ENCODE measurements around the gene RNU4-1. TPM values are rescaled to one million over a fixed set of nuclear protein-coding genes. Genes with fewer than 3 reads are reported as not detected.

The RNU4-1 gene
- total and polyA plus RNA-seq, 10 of the 15 experiments (the other 5 are each of a cell fraction or from before 2014, with no cell fraction given), result under 0.01 to 15,332 (median 7.1) TPM; not detected in 3

DNA sequence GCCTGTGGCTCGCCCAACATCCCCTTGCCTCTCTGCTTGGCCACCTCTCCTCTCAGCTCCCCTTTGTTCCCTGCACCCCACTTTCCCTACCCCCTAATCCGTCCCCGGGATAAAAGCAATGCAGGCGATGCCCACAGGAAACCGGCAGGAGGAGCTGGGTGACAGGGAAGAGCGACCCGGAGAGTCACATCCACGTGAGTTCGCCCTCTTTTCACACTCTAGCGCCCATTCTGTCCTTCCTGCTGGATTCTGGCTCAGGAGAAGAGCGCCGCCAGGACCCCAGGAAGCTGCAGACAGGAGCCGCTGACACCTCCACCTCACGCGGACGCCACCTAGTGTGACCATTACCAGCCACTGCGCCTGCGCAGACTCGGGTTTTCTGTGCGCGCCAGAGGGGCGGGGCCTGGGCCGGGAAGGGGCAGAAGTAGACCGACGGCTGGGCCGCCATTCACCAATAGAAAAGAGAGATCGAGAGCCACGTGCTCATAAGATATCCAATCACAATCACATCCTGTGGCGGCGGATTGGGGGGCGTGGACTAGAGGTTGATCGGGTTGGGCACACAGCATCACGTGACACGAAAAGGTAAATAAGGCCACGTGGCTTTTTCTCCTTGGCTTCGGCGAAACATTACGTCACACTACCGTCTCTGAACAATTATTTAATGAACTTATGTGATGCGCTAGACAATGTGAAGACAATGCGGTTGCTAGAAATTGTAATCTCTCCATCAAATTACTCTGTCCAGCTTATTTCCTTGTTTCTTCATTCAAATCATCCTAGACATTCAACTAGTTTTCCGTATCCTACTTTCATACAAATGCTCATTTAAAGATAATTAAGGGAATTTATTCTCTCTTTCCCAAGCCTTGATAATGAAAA lies 24.4 kb upstream of the RNU4-1 start (continued):
- TF ChIP-seq, protein P1, sequence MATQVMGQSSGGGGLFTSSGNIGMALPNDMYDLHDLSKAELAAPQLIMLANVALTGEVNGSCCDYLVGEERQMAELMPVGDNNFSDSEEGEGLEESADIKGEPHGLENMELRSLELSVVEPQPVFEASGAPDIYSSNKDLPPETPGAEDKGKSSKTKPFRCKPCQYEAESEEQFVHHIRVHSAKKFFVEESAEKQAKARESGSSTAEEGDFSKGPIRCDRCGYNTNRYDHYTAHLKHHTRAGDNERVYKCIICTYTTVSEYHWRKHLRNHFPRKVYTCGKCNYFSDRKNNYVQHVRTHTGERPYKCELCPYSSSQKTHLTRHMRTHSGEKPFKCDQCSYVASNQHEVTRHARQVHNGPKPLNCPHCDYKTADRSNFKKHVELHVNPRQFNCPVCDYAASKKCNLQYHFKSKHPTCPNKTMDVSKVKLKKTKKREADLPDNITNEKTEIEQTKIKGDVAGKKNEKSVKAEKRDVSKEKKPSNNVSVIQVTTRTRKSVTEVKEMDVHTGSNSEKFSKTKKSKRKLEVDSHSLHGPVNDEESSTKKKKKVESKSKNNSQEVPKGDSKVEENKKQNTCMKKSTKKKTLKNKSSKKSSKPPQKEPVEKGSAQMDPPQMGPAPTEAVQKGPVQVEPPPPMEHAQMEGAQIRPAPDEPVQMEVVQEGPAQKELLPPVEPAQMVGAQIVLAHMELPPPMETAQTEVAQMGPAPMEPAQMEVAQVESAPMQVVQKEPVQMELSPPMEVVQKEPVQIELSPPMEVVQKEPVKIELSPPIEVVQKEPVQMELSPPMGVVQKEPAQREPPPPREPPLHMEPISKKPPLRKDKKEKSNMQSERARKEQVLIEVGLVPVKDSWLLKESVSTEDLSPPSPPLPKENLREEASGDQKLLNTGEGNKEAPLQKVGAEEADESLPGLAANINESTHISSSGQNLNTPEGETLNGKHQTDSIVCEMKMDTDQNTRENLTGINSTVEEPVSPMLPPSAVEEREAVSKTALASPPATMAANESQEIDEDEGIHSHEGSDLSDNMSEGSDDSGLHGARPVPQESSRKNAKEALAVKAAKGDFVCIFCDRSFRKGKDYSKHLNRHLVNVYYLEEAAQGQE (IDR thresholded peaks at IDR 0.05; ENCODE audit: low read depth, low read length), result no peak
- no peak for TF ChIP-seq SPI1 (IDR thresholded peaks at IDR 0.05; ENCODE audit: borderline replicate concordance, insufficient read depth, low read depth, low read length)
- TF ChIP-seq, protein P2, sequence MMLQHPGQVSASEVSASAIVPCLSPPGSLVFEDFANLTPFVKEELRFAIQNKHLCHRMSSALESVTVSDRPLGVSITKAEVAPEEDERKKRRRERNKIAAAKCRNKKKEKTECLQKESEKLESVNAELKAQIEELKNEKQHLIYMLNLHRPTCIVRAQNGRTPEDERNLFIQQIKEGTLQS (IDR thresholded peaks at IDR 0.05; ENCODE audit: borderline replicate concordance, extremely low read depth, low read depth, low read length), result peak; percentile 87; the same call in 1 of the 2 replicates
- TF ChIP-seq NFXL1 (IDR thresholded peaks at IDR 0.05; ENCODE audit: borderline replicate concordance), result no peak
- peak; percentile 82 for TF ChIP-seq MXI1 (IDR thresholded peaks at IDR 0.05; ENCODE audit: low read depth, low read length)
- TF ChIP-seq POLR2AphosphoS5 (IDR thresholded peaks at IDR 0.05; ENCODE audit: low read length), result peak; percentile 89
- TF ChIP-seq SMAD1 (IDR thresholded peaks at IDR 0.05; ENCODE audit: low read depth, partially characterized antibody), result no peak
- TF ChIP-seq, protein P3, sequence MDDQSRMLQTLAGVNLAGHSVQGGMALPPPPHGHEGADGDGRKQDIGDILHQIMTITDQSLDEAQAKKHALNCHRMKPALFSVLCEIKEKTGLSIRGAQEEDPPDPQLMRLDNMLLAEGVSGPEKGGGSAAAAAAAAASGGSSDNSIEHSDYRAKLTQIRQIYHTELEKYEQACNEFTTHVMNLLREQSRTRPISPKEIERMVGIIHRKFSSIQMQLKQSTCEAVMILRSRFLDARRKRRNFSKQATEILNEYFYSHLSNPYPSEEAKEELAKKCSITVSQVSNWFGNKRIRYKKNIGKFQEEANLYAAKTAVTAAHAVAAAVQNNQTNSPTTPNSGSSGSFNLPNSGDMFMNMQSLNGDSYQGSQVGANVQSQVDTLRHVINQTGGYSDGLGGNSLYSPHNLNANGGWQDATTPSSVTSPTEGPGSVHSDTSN (IDR thresholded peaks at IDR 0.05; ENCODE audit: insufficient replicate concordance, low read depth, low read length), result no peak
- TF ChIP-seq, protein P4, sequence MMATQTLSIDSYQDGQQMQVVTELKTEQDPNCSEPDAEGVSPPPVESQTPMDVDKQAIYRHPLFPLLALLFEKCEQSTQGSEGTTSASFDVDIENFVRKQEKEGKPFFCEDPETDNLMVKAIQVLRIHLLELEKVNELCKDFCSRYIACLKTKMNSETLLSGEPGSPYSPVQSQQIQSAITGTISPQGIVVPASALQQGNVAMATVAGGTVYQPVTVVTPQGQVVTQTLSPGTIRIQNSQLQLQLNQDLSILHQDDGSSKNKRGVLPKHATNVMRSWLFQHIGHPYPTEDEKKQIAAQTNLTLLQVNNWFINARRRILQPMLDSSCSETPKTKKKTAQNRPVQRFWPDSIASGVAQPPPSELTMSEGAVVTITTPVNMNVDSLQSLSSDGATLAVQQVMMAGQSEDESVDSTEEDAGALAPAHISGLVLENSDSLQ (IDR thresholded peaks at IDR 0.05), result peak; percentile 69
- no peak for TF ChIP-seq ZBED1 (IDR thresholded peaks at IDR 0.05; ENCODE audit: borderline replicate concordance)
- TF ChIP-seq, protein P5, sequence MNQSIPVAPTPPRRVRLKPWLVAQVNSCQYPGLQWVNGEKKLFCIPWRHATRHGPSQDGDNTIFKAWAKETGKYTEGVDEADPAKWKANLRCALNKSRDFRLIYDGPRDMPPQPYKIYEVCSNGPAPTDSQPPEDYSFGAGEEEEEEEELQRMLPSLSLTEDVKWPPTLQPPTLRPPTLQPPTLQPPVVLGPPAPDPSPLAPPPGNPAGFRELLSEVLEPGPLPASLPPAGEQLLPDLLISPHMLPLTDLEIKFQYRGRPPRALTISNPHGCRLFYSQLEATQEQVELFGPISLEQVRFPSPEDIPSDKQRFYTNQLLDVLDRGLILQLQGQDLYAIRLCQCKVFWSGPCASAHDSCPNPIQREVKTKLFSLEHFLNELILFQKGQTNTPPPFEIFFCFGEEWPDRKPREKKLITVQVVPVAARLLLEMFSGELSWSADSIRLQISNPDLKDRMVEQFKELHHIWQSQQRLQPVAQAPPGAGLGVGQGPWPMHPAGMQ (IDR thresholded peaks at IDR 0.05; ENCODE audit: borderline replicate concordance), result no peak
- TF ChIP-seq POU2F2 (IDR thresholded peaks at IDR 0.05; ENCODE audit: borderline replicate concordance, low read depth, low read length), result no peak
- TF ChIP-seq WRNIP1 (IDR thresholded peaks at IDR 0.05; ENCODE audit: borderline replicate concordance, low read depth, low read length), result no peak
- TF ChIP-seq CHD1 (IDR thresholded peaks at IDR 0.05; ENCODE audit: low read depth, low read length), result no peak
- no peak for TF ChIP-seq STAT3 (IDR thresholded peaks at IDR 0.05; ENCODE audit: low read depth, low read length)
- TF ChIP-seq HDAC6 (IDR thresholded peaks at IDR 0.05; ENCODE audit: unreplicated experiment), result no peak
- 0 out of 2 replicates have a peak, but pooled peaks have one; percentile 67 for TF ChIP-seq ZNF207 (IDR thresholded peaks at IDR 0.05; ENCODE audit: borderline replicate concordance)
- peak; percentile 37 to 92; a peak in 2 of 4 replicates for TF ChIP-seq BHLHE40 (IDR thresholded peaks at IDR 0.05; ENCODE audit: borderline replicate concordance in 1 of 2, low read depth in 2 of 2, low read length in 1 of 2)
- TF ChIP-seq MEF2A (IDR thresholded peaks at IDR 0.05; ENCODE audit: insufficient read depth, low read depth, low read length), result no peak

All from GM12878 (cell line).